ENCODE data around the gene ACOT2. TPM values are rescaled to one million over a fixed set of nuclear protein-coding genes. Genes with fewer than 3 reads are reported as not detected.

ACOT2 gene
- 23.8 TPM for total RNA-seq

GRCh38 chr14:73569185-73569958 lies at the start of gene ACOT2:
Gene ACOT2 (plus strand): TSS chr14:73569213. CDS start chr14:73569241, 28 bp downstream.

GRCh38 chr14:73591690-73592449 lies 22.9 kb downstream of the ACOT2 start, which contains the start of gene ACOT4:
Gene ACOT4 (plus strand): TSS chr14:73591873. CDS start chr14:73591960, 87 bp downstream.

GRCh38 chr14:73612339-73613045 lies 43.5 kb downstream of the ACOT2 start, which contains the start of gene ACOT6:
Gene ACOT6 (plus strand): TSS chr14:73612517. CDS start chr14:73612572, 55 bp downstream.

Other genes starting within 250 kb of the ACOT2 start
- 52.3 TPM for gene NUMB, start 110.7 kb upstream of the ACOT2 start, total RNA-seq
- gene RIOX1, start 78.3 kb upstream of the ACOT2 start, total RNA-seq, result 30.0 TPM
- 2.8 TPM for gene ACOT1, start 32.1 kb upstream of the ACOT2 start, total RNA-seq
- gene HEATR4, start 10.3 kb upstream of the ACOT2 start, total RNA-seq, result 2.2 TPM
- 1.6 TPM for gene ACOT4, start 22.7 kb downstream of the ACOT2 start, total RNA-seq
- gene ACOT6, start 43.3 kb downstream of the ACOT2 start, total RNA-seq, result not detected
- gene DNAL1, start 75.8 kb downstream of the ACOT2 start, total RNA-seq, result 21.9 TPM
- gene PNMA1, start 145.2 kb downstream of the ACOT2 start, total RNA-seq, result 85.1 TPM